CD4-positive, alpha-beta T cell (primary cell): ENCODE measurements around the gene CLDN3. TPM values are rescaled to one million over a fixed set of nuclear protein-coding genes. Genes with fewer than 3 reads are reported as not detected.

ENCODE experiments used
- ATAC-seq: fragments of 200-7000 bp; cut with Tn5 transposase; one replicate; pipeline ENCODE4 v1.10.0; 2022; ENCODE audit warnings: mild to moderate bottlenecking; ENCODE audit not compliant: poor library complexity
- CTCF ChIA-PET: fragments of 350-600 bp; sonication (Branson Sonifier 250); formaldehyde crosslinking; loops from one replicate; lab custom pipeline; 2021; ENCODE audit warnings: antibody characterized with exemption, inconsistent platforms; lab: Charles Lee
- POLR2A ChIA-PET: fragments of 350-600 bp; sonication (Branson Sonifier 250); formaldehyde crosslinking; loops from one replicate; lab custom pipeline; 2021; ENCODE audit warnings: antibody characterized with exemption, inconsistent platforms; lab: Charles Lee
- DNase-seq, 14 experiments: peaks; one replicate each; pipeline ENCODE4 v3.0.0-alpha.2; 2013 to 2020; ENCODE audit warnings: mixed read lengths in 2 of 14
- H3K27ac ChIP-seq, 2 donors: one replicate each; pipeline versions ENCODE4 v1.5.1 to v1.7.0; 2013; ENCODE audit warnings: low read length in 2 of 2, low read depth in 1 of 2, mild to moderate bottlenecking in 1 of 2
- H3K27me3 ChIP-seq, 2 experiments: 1 replicate in 1 of 2; 2 replicates in 1 of 2; pipeline versions ENCODE4 v1.6.1 to v1.7.0; 2013; ENCODE audit warnings: low read length in 2 of 2, control low read depth in 1 of 2, mild to moderate bottlenecking in 1 of 2, moderate library complexity in 1 of 2; ENCODE audit not compliant: insufficient read depth in 2 of 2, control insufficient read depth in 1 of 2
- H3K36me3 ChIP-seq: one replicate; pipeline ENCODE4 v1.6.1; 2013; ENCODE audit warnings: low read length, control low read depth; ENCODE audit not compliant: insufficient read depth
- H3K4me1 ChIP-seq: one replicate; pipeline ENCODE4 v1.6.1; 2013; ENCODE audit warnings: low read length, control low read depth; ENCODE audit not compliant: insufficient read depth
- H3K4me3 ChIP-seq: one replicate; pipeline ENCODE4 v1.5.1; 2013; ENCODE audit warnings: mild to moderate bottlenecking, low read length, moderate library complexity
- H3K9me3 ChIP-seq, 2 experiments: 1 replicate in 1 of 2; 2 replicates in 1 of 2; pipeline versions ENCODE4 v1.6.1 to v1.7.0; 2013; ENCODE audit warnings: low read length in 2 of 2, mild to moderate bottlenecking in 2 of 2, control low read depth in 1 of 2, moderate library complexity in 1 of 2; ENCODE audit not compliant: control insufficient read depth in 1 of 2, insufficient read depth in 1 of 2
- H3K27ac Mint-ChIP-seq: one replicate; pipeline ENCODE4 v1.8.0; 2020; ENCODE audit warnings: mixed read lengths
- H3K27me3 Mint-ChIP-seq: one replicate; pipeline ENCODE4 v1.8.0; 2021; ENCODE audit warnings: mixed read lengths
- H3K36me3 Mint-ChIP-seq: one replicate; pipeline ENCODE4 v1.8.0; 2021; ENCODE audit warnings: low read depth, mixed read lengths
- H3K4me1 Mint-ChIP-seq: one replicate; pipeline ENCODE4 v1.8.0; 2021; ENCODE audit warnings: low read depth, mixed read lengths
- H3K4me3 Mint-ChIP-seq: one replicate; pipeline ENCODE4 v1.8.0; 2020; ENCODE audit warnings: mild to moderate bottlenecking, mixed read lengths
- H3K9me3 Mint-ChIP-seq: one replicate; pipeline ENCODE4 v1.8.0; 2020; ENCODE audit warnings: mixed read lengths
- intact Hi-C, 2 experiments: fragments of 100-400 bp; cut with DNase I in 1 of 2; cut with micrococcal nuclease in 1 of 2; formaldehyde crosslinking; loops; one replicate each; pipeline versions ENCODE4 v1.15.1 to v1.9.0; 2023 to 2025; cut with DNase I, micrococcal nuclease
- total RNA-seq, 174 experiments: library from RNA in 2 of 174; stranded (reverse) in 2 of 174; gene quantifications; one replicate each; pipeline ENCODE4 v1.2.3 and lab custom pipeline; 2021 to 2026
- TF ChIP-seq, protein P1 (sequence below): fragments of 200-600 bp; IDR thresholded peaks from one replicate; pipeline ENCODE4 v1.8.0; 2022; ENCODE audit warnings: antibody characterized with exemption, mild to moderate bottlenecking

Gene CLDN3
- total RNA-seq, 2 experiments from 2014 or later, result not detected

DNA sequence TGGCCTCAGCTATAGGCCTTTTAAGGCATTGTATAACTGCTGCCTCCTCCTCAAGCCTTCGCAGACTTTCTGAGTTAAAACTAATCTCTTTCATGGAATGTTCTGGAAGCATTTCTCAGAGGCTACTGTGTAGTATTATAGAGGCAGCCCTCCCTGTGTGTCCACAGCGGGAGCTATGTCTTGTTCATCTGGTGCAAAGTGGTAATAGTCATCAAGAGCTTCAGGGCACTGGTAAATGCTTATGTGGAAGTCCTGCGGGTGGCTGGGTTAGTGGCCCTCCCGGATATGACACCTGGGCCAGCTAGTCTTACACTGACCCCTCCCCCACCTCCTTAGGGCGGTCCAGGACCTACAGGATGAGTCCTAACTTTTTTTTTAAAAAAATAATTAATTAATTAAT lies 29.3 kb downstream of the CLDN3 start:
- H3K27ac Mint-ChIP-seq, result peak overlapping the region; percentile 55
- TF ChIP-seq, protein P1, sequence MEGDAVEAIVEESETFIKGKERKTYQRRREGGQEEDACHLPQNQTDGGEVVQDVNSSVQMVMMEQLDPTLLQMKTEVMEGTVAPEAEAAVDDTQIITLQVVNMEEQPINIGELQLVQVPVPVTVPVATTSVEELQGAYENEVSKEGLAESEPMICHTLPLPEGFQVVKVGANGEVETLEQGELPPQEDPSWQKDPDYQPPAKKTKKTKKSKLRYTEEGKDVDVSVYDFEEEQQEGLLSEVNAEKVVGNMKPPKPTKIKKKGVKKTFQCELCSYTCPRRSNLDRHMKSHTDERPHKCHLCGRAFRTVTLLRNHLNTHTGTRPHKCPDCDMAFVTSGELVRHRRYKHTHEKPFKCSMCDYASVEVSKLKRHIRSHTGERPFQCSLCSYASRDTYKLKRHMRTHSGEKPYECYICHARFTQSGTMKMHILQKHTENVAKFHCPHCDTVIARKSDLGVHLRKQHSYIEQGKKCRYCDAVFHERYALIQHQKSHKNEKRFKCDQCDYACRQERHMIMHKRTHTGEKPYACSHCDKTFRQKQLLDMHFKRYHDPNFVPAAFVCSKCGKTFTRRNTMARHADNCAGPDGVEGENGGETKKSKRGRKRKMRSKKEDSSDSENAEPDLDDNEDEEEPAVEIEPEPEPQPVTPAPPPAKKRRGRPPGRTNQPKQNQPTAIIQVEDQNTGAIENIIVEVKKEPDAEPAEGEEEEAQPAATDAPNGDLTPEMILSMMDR, result no peak

DNA sequence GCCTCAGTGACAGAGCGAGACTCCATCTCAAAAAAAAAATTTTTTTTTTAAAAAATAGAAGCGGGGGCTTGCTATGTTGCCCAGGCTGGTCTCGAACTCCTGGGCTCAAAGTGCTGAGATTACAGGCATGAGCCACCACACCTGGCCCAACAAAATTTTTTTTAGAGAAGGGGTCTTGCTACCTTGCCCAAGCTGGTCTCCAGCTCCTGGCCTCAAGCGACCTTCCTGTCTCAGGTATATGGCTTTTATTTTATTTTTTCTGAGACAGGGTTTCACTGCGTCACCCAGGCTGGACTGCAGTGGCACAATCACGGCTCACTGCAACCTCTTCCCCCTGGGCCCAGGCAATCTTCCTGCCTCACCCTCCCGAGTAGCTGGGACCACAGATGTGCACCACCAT lies 29.9 kb downstream of the CLDN3 start:
- H3K27me3 ChIP-seq, result no peaks in the 10 kb centered on the region
- ChIA-PET CTCF (interaction anchor here (0.7 to 1.0 kb wide), 2 partner anchors 15 to 161 kb away, joined by 3 read pairs; no protein-coding TSS in a partner anchor), POLR2A (interaction anchor here (0.8 to 2.6 kb wide), 2 partner anchors 162 to 218 kb away, joined by 3 to 13 read pairs; partner anchors contain the start of genes BAZ1B and TBL2)
- ATAC-seq (no peak), DNase-seq (no peak)
- Mint-ChIP-seq H3K27me3 (no peaks in the 10 kb centered on the region), H3K4me1 (peaks cover 11% of the 10 kb centered on the region), H3K9me3 (no peaks in the 10 kb centered on the region), H3K27ac (peak overlapping the region; percentile 55), H3K4me3 (peak overlapping the region; percentile 54), H3K36me3 (peaks cover 4% of the 10 kb centered on the region)
- intact Hi-C loops, result loop anchor here in 1 of 2 experiments (2.0 kb wide), 1 partner anchor 103 kb away; the partner anchor contains the start of gene METTL27
- H3K4me1 ChIP-seq, result peaks cover 21% of the 10 kb centered on the region
- TF ChIP-seq, protein P1, result no peak
- H3K9me3 ChIP-seq, result no peaks in the 10 kb centered on the region
- no peak overlapping the region for H3K4me3 ChIP-seq
- H3K27ac ChIP-seq, result no peak overlapping the region
- peaks cover 13% of the 10 kb centered on the region for H3K36me3 ChIP-seq

More for the DNA sequence above, 29.3 kb downstream of the CLDN3 start:
- CTCF ChIA-PET, result interaction anchor here (1.0 kb wide), 1 partner anchor 15 kb away, joined by 3 read pairs; no protein-coding TSS in a partner anchor
- ATAC-seq (no peak), DNase-seq (no peak)
- Histone ChIP-seq H3K4me3 (no peak overlapping the region), H3K27ac (no peak overlapping the region), H3K4me1 (peaks cover 21% of the 10 kb centered on the region), H3K27me3 (no peaks in the 10 kb centered on the region), H3K9me3 (no peaks in the 10 kb centered on the region), H3K36me3 (peaks cover 10% of the 10 kb centered on the region)
- Mint-ChIP-seq H3K9me3 (no peaks in the 10 kb centered on the region), H3K4me3 (peak overlapping the region; percentile 54), H3K27me3 (no peaks in the 10 kb centered on the region), H3K4me1 (peaks cover 11% of the 10 kb centered on the region), H3K36me3 (peaks cover 4% of the 10 kb centered on the region)
- POLR2A ChIA-PET, result interaction anchor here (0.8 kb wide), 1 partner anchor 163 kb away, joined by 3 read pairs; the partner anchor contains the start of gene TBL2
- intact Hi-C loops, result loop anchor here in 1 of 2 experiments (2.0 kb wide), 1 partner anchor 102 kb away; the partner anchor contains the start of gene METTL27

DNA sequence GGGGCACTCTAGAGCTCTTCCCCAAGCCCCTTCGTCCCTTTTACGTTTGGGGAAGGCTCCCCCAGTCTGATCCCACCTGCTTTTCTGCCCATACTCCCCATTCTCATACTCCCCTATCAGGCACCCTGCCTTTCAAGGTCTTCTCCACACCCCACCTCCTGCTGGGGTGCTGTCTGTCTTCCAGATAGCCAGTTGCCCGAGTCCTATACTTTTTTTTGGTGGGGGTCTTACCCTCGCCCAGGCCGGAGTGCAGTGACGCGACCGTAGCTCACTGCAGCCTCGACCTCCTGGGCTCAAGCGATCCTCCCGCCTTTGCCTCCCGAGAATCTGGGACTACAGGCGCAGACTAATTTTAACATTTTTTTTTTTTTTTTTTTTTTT lies 30.7 kb downstream of the CLDN3 start:
- TF ChIP-seq, protein P1, result no peak
- Mint-ChIP-seq H3K27me3 (no peaks in the 10 kb centered on the region), H3K9me3 (no peaks in the 10 kb centered on the region), H3K4me1 (peaks cover 17% of the 10 kb centered on the region), H3K36me3 (peaks cover 4% of the 10 kb centered on the region), H3K27ac (peak overlapping the region; percentile 92), H3K4me3 (peak overlapping the region; percentile 94)
- peaks cover 29% of the 10 kb centered on the region for H3K4me1 ChIP-seq
- POLR2A ChIA-PET, result interaction anchor here (1.4 to 2.6 kb wide), 7 partner anchors 20 to 217 kb away, joined by 5 to 14 read pairs (median 8); partner anchors contain the start of genes BAZ1B, BCL7B, METTL27 and STX1A
- CTCF ChIA-PET, result interaction anchor here (0.7 to 2.3 kb wide), 3 partner anchors 116 to 160 kb away, joined by 3 to 9 read pairs (median 4); no protein-coding TSS in a partner anchor
- H3K27ac ChIP-seq, result peak overlapping the region; percentile 69 to 85
- intact Hi-C loops, result loop anchor here (2.0 to 10.0 kb wide), 8 partner anchors 21 to 915 kb away; partner anchors contain the start of genes BAZ1B (in 1 of the 2), EIF4H (in 1 of the 2), LIMK1 (in 1 of the 2) and STX1A (in 1 of the 2)
- no peak for ATAC-seq
- no peaks in the 10 kb centered on the region for H3K27me3 ChIP-seq
- H3K36me3 ChIP-seq, result peaks cover 13% of the 10 kb centered on the region
- peaks cover 0 to 5% of the 10 kb centered on the region in 2 experiments for H3K9me3 ChIP-seq
- no peak for DNase-seq
- H3K4me3 ChIP-seq, result peak overlapping the region; percentile 86
